Measurements from ENCODE around the gene METTL16. TPM values are rescaled to one million over a fixed set of nuclear protein-coding genes. Genes with fewer than 3 reads are reported as not detected.

Gene METTL16
- total RNA-seq, 1 donor from 2014 or later: 22.6 TPM

GRCh38 chr17:2374549-2375285 lies 137.0 kb downstream of the METTL16 start:
- TF ChIP-seq CTCF (IDR thresholded peaks at IDR 0.05; ENCODE audit: partially characterized antibody, unreplicated experiment): no peak
- no peaks in the 10 kb centered on the region for H3K36me3 Mint-ChIP-seq (ENCODE audit: unreplicated experiment)
- no peak for DNase-seq
- peaks cover 8% of the 10 kb centered on the region for H3K4me1 Mint-ChIP-seq (ENCODE audit: low read depth, unreplicated experiment)
- H3K9me3 Mint-ChIP-seq (ENCODE audit: unreplicated experiment): peaks cover 6% of the 10 kb centered on the region
- no peak overlapping the region for H3K4me3 Mint-ChIP-seq (ENCODE audit: unreplicated experiment)
- peaks cover 2% of the 10 kb centered on the region for H3K27me3 Mint-ChIP-seq (ENCODE audit: unreplicated experiment)
- no peak overlapping the region for H3K27ac Mint-ChIP-seq (ENCODE audit: unreplicated experiment)

DNA sequence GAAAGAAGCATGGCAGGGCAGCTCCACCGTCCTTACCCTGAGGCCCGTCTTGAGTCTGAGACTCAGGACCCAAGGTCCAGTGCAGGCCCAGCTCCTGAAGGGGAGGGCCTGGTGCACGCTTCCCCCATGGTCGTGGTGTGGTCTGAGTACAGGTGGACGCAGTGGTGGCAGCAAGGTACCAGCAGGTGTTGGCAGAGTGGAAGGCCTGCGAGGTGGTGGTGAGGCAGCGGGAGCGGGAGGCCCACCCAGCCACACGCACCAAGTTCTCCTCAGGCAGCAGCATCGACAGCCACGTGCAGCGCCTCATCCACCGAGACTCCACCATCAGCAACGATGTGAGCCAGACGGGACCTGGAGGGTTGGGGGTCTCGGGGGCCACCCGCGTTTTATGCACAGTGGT lies 138.5 kb downstream of the METTL16 start:
- DNase-seq: no peak
- Mint-ChIP-seq H3K27me3 (ENCODE audit: unreplicated experiment) (peaks cover 4% of the 10 kb centered on the region), H3K36me3 (ENCODE audit: unreplicated experiment) (no peaks in the 10 kb centered on the region), H3K4me3 (ENCODE audit: unreplicated experiment) (no peak overlapping the region), H3K27ac (ENCODE audit: unreplicated experiment) (no peak overlapping the region), H3K4me1 (ENCODE audit: low read depth, unreplicated experiment) (no peaks in the 10 kb centered on the region), H3K9me3 (ENCODE audit: unreplicated experiment) (peaks cover 4% of the 10 kb centered on the region)
- TF ChIP-seq CTCF (IDR thresholded peaks at IDR 0.05; ENCODE audit: partially characterized antibody, unreplicated experiment): no peak

- no peak overlapping the region for H3K27ac Mint-ChIP-seq (ENCODE audit: unreplicated experiment)
- no peaks in the 10 kb centered on the region for H3K36me3 Mint-ChIP-seq (ENCODE audit: unreplicated experiment)
- peaks cover 4% of the 10 kb centered on the region for H3K9me3 Mint-ChIP-seq (ENCODE audit: unreplicated experiment)
- TF ChIP-seq CTCF (IDR thresholded peaks at IDR 0.05; ENCODE audit: partially characterized antibody, unreplicated experiment): no peak
- H3K4me1 Mint-ChIP-seq (ENCODE audit: low read depth, unreplicated experiment): no peaks in the 10 kb centered on the region
- no peak for DNase-seq
- peaks cover 4% of the 10 kb centered on the region for H3K27me3 Mint-ChIP-seq (ENCODE audit: unreplicated experiment)
- no peak overlapping the region for H3K4me3 Mint-ChIP-seq (ENCODE audit: unreplicated experiment)
Observed at GRCh38 chr17:2372681-2373080, 139.0 kb downstream of the METTL16 start.

DNA sequence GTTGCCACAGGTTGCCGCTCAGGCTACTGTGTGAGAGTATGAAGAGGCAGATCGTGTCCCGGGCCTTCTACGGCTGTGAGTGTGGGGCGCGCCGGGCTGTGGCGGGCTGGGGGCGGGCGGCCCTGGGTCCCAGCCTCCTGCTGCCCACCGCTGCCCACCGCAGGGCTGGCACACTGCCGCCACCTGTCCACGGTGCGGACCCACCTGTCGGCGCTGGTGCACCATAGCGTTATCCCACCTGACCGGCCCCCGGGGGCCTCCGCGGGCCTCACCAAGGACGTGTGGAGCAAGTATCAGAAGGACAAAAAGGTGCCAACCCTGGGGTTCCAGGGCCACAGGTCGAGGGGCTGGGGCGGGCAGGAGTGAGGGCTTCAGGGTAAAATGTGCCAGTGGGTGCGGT lies 139.5 kb downstream of the METTL16 start:
- H3K9me3 Mint-ChIP-seq (ENCODE audit: unreplicated experiment): peaks cover 4% of the 10 kb centered on the region
- H3K4me1 Mint-ChIP-seq (ENCODE audit: low read depth, unreplicated experiment): no peaks in the 10 kb centered on the region
- no peaks in the 10 kb centered on the region for H3K36me3 Mint-ChIP-seq (ENCODE audit: unreplicated experiment)
- H3K27ac Mint-ChIP-seq (ENCODE audit: unreplicated experiment): no peak overlapping the region
- H3K4me3 Mint-ChIP-seq (ENCODE audit: unreplicated experiment): no peak overlapping the region
- H3K27me3 Mint-ChIP-seq (ENCODE audit: unreplicated experiment): peaks cover 2% of the 10 kb centered on the region
- no peak for DNase-seq
- no peak for TF ChIP-seq CTCF (IDR thresholded peaks at IDR 0.05; ENCODE audit: partially characterized antibody, unreplicated experiment)

All from glutamatergic neuron (in vitro differentiated cells).